ENCODE measurements around the gene SPATA7.

SPATA7 gene

GRCh38 chr14:88479574-88479987, 94.1 kb downstream of the SPATA7 start:
- no peak overlapping the region for H3K4me3 ChIP-seq (ENCODE audit: severe bottlenecking)
- no peak for DNase-seq (ENCODE audit: low spot score)
- no peak for TF ChIP-seq CTCF (IDR thresholded peaks at IDR 0.05; ENCODE audit: poor library complexity, severe bottlenecking)
- H3K9me3 ChIP-seq (ENCODE audit: severe bottlenecking), result no peaks in the 10 kb centered on the region
- no peak for ATAC-seq (ENCODE audit: low read depth)
- no peaks in the 10 kb centered on the region for H3K27me3 ChIP-seq (ENCODE audit: insufficient read depth, poor library complexity, severe bottlenecking)
- H3K27ac ChIP-seq (ENCODE audit: poor library complexity, severe bottlenecking), result no peak overlapping the region
- H3K36me3 ChIP-seq (ENCODE audit: low read depth), result peaks cover 43% of the 10 kb centered on the region
- H3K4me1 ChIP-seq (ENCODE audit: insufficient read depth, poor library complexity, severe bottlenecking), result no peaks in the 10 kb centered on the region

DNA sequence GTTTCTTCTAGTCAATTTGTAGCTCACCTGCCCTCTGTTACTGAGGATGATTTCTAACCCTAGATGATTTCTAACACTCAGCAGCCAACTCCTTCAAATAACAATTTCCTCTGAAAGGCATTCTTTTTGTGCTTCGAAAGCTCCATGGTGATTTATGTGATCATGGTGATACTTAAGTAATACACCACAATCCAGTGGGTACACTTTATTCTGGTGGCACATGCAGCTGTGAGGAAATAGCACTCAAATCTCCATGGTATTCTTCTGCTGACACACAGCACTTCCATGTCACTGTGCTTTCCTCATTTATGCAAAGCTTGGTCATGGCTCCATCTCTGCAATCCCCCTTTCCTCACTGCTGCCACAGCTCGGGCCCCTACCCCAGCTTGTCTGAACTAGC, 95.6 kb downstream of the SPATA7 start:
- H3K27me3 ChIP-seq (ENCODE audit: insufficient read depth, poor library complexity, severe bottlenecking), result no peaks in the 10 kb centered on the region
- H3K4me1 ChIP-seq (ENCODE audit: insufficient read depth, poor library complexity, severe bottlenecking), result no peaks in the 10 kb centered on the region
- ATAC-seq (ENCODE audit: low read depth) (no peak), DNase-seq (ENCODE audit: low spot score) (no peak)
- no peak overlapping the region for H3K27ac ChIP-seq (ENCODE audit: poor library complexity, severe bottlenecking)
- H3K36me3 ChIP-seq (ENCODE audit: low read depth), result peaks cover 44% of the 10 kb centered on the region
- TF ChIP-seq CTCF (IDR thresholded peaks at IDR 0.05; ENCODE audit: poor library complexity, severe bottlenecking), result no peak
- no peaks in the 10 kb centered on the region for H3K9me3 ChIP-seq (ENCODE audit: severe bottlenecking)
- no peak overlapping the region for H3K4me3 ChIP-seq (ENCODE audit: severe bottlenecking)

DNA sequence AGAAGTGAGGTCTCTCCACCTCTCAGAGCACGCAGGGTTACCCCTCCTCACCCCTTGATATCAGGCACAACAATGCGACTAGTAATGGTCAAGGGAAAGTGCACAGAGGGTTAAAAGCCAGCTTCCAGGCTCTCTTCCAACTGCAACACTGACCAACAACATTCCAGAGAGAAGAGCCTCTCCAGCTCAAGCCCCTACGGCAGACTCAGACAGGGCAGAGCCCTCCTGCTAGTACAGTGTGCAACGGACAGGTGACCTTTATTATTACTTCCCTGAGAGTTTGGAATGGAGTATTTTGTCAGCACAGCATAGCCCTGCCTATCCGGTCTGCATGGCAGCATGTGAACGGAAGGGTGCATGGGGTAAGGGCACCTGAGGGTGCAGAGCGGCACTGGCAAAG, 96.3 kb downstream of the SPATA7 start:
- Histone ChIP-seq H3K36me3 (ENCODE audit: low read depth) (peaks cover 39% of the 10 kb centered on the region), H3K4me1 (ENCODE audit: insufficient read depth, poor library complexity, severe bottlenecking) (no peaks in the 10 kb centered on the region), H3K27me3 (ENCODE audit: insufficient read depth, poor library complexity, severe bottlenecking) (no peaks in the 10 kb centered on the region), H3K27ac (ENCODE audit: poor library complexity, severe bottlenecking) (no peak overlapping the region), H3K9me3 (ENCODE audit: severe bottlenecking) (no peaks in the 10 kb centered on the region), H3K4me3 (ENCODE audit: severe bottlenecking) (no peak overlapping the region)
- DNase-seq (ENCODE audit: low spot score) (no peak), ATAC-seq (ENCODE audit: low read depth) (no peak)
- TF ChIP-seq CTCF (IDR thresholded peaks at IDR 0.05; ENCODE audit: poor library complexity, severe bottlenecking), result no peak

- no peak for TF ChIP-seq CTCF (IDR thresholded peaks at IDR 0.05; ENCODE audit: poor library complexity, severe bottlenecking)
- no peaks in the 10 kb centered on the region for H3K27me3 ChIP-seq (ENCODE audit: insufficient read depth, poor library complexity, severe bottlenecking)
- peaks cover 44% of the 10 kb centered on the region for H3K36me3 ChIP-seq (ENCODE audit: low read depth)
- H3K4me1 ChIP-seq (ENCODE audit: insufficient read depth, poor library complexity, severe bottlenecking), result no peaks in the 10 kb centered on the region
- H3K27ac ChIP-seq (ENCODE audit: poor library complexity, severe bottlenecking), result no peak overlapping the region
- no peaks in the 10 kb centered on the region for H3K9me3 ChIP-seq (ENCODE audit: severe bottlenecking)
- ATAC-seq (ENCODE audit: low read depth) (no peak), DNase-seq (ENCODE audit: low spot score) (no peak)
- H3K4me3 ChIP-seq (ENCODE audit: severe bottlenecking), result no peak overlapping the region
Observed at GRCh38 chr14:88482524-88482923, 97.1 kb downstream of the SPATA7 start.

Data from RWPE2 (cell line).